ENCODE measurements around the gene APCDD1L.

GRCh38 chr20:58433029-58433647 is 82.1 kb downstream of the APCDD1L start:
- no peak for TF ChIP-seq POLR2A (IDR thresholded peaks at IDR 0.05; ENCODE audit: low read depth, low read length)
- TF ChIP-seq POLR2AphosphoS5 (IDR thresholded peaks at IDR 0.05; ENCODE audit: low read depth, low read length) = no peak
- TF ChIP-seq TAF1 (IDR thresholded peaks at IDR 0.05; ENCODE audit: borderline replicate concordance, low read depth, low read length) = no peak

Data from GM12892 (cell line).